Adipose tissue (tissue), 3 donors: Measurements from ENCODE around the gene DPT. TPM values are rescaled to one million over a fixed set of nuclear protein-coding genes. Genes with fewer than 3 reads are reported as not detected.

Experiments
- H3K27ac ChIP-seq: one replicate; pipeline ENCODE4 v1.5.1; 2013; ENCODE audit warnings: low read depth, low read length
- WGBS, 3 donors: extraction: QIAGEN DNeasy Blood & Tissue Kit; methylation state at CpG; one replicate each; pipeline ENCODE4 v1.1.7; 2013; 5-methylcytosine and 5-hydroxymethylcytosine counted together
- polyA plus RNA-seq, 3 donors: library from polyadenylated mRNA; stranded (reverse); fragments of 200-250 nt; gene quantifications; one replicate each; pipeline ENCODE4 v1.2.3, GENCODE V29; 2013
- donor health status: healthy with polysubstance abuse.
- donor health status: Bipolar disorder and iron deficiency.
- donor health status: healthy.

Gene DPT
- polyA plus RNA-seq, 3 donors = 28.7 to 628 (median 76.2) TPM

DNA sequence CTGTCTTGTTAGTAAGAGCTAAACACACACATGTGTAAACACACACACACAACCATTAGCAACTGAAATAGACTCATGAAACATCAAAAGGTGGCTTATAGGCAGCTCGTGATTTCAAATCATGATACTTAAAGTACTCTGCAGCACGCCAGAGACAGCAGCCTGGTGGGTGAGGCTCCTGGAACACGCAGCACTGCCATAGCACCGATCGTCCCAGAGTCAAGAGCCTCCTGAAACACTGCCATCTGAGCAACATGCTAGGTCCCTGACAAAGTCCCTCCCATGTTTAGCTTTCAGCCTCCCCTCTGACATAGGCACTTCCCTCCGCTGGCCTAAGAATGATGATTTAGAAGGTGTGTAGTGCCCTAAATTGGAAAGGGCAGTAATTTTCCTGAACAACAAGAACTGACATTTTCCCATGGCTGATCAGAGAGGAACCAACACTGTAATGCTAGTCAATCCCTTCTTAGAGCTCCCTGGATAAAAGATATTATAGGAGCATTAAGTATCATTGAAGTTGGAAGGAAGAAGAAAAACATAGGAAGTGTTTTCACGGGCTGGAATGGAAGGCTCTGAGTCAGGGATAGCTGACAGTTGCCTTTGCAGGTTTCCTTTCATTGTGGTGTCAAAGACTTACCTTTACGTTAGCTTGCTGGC is 14.1 kb upstream of the DPT start:
- no peak overlapping the region for H3K27ac ChIP-seq
- 86 to 93% (median 87%) methylated on average over 8 of the region's 8 CpGs for WGBS, 3 donors

DNA sequence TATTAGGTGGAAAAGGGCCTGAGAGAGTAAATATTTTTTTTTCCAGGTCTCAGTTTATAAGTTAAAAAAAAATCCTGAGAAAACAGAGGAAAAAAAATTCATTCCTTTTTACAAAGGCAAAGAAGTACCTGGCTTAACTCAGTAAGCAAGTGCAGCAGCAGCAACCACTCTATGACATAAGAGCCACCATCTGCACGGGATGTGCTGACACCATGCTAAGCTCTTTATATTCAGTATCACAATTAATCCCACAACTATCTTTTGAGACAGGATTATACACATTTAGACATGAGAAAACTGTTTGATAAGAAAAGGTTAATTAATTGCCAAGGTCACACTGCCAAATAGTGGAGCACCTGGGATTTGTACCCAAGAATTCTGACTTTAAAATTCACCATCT is 13.4 kb upstream of the DPT start:
- no peak overlapping the region for H3K27ac ChIP-seq
- 91 to 94% (median 93%) methylated on average over 1 of the region's 1 CpG for WGBS, 3 donors

- no peak overlapping the region for H3K27ac ChIP-seq
- 85 to 90% (median 90%) methylated on average over 4 of the region's 4 CpGs for WGBS, 3 donors
These were observed 10.9 kb upstream of the DPT start for GRCh38 chr1:168739908-168740307.

DNA sequence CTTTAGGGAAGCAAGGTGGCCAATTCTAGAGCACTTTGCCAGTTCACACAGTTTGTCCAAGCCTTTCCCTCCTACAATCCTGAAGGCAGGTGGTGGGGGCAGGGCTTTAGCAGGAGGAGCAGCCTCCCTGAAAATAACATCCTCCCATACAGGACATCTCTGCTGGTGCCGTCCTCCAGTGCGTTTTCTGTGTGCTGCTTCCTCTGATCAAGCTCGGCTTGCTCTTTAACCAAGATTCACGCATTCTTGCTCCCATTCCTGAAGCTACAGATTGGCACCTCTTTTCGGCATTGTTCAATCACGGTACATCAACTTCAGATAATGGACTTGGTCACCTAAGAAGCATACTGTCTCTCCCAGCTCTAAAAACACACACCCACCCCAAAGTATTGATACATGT is 7.5 kb upstream of the DPT start:
- 80 to 91% (median 84%) methylated on average over 6 of the region's 6 CpGs for WGBS, 3 donors
- no peak overlapping the region for H3K27ac ChIP-seq

DNA sequence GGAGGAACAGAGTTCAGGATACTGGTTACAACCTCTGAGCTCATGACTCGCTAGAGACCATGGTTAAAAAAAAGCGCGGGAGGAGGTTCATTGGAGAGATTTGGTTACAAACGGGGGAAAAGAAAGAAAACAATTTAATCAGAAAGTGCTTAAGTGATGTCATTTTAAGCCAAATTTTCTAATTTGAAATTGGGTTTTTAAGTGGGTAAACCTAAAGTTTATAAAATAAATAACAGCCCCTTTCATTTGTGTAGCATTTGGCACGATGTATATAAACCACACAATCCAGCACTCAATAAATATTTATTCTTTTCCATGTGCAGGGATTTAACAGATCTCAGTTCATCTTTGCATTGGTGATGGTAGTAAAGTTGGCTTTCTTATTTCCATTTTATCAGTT is 7.0 kb upstream of the DPT start:
- no peak overlapping the region for H3K27ac ChIP-seq
- WGBS, 3 donors = 74 to 91% (median 82%) methylated on average over 5 of the region's 5 CpGs

DNA sequence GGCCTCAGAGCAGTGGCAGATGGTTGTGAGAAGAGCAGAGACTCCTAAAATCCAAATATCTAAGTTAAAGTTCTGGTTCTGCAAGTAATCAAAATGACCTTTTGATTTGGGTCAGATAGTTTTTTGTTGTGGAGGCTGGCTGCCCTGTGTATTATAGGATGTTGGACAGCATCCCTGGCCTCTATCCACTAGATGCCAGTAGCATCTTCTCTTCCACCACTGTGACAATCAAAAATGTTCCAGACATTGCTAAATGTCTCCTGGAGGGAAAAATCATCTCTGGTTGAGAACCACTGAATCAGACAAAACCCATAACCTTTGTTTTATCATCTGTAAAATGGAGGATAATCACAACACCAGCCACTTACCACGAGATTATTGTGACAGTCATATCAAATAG is 5.9 kb upstream of the DPT start:
- WGBS, 3 donors = 73 to 90% (median 74%) methylated on average over 1 of the region's 1 CpG
- H3K27ac ChIP-seq = no peak overlapping the region

DNA sequence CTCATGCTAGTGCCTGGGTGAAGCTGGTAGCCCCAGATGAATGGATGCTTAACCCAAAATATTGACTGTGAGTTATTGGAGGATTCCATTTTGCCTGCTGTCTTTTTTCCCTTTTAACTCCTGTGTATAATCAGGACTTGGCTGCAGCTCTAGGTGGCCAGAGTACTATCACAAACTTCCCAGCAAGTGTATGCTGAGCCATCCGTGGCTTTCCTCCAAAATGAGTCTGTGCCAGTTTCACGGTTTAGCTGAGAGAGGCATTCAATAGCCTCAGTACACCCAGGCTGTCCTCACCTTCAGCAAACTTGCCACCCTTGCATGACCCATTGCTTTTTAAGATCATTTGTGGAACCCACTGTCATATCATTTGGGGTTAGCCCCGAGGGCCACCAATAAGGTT is 5.3 kb upstream of the DPT start:
- no peak overlapping the region for H3K27ac ChIP-seq
- 68 to 73% (median 70%) methylated on average over 3 of the region's 3 CpGs for WGBS, 3 donors

GRCh38 chr1:168733241-168733640 is 4.2 kb upstream of the DPT start:
- H3K27ac ChIP-seq = no peak overlapping the region
- 93 to 95% (median 93%) methylated on average over 4 of the region's 4 CpGs for WGBS, 3 donors

GRCh38 chr1:168732736-168733135 is 3.7 kb upstream of the DPT start:
- no peak overlapping the region for H3K27ac ChIP-seq
- WGBS, 3 donors = 81 to 96% (median 93%) methylated on average over 6 of the region's 6 CpGs

GRCh38 chr1:168731244-168731953 is 2.4 kb upstream of the DPT start:
- H3K27ac ChIP-seq = no peak overlapping the region
- WGBS, 3 donors = 88 to 90% (median 88%) methylated on average over 7 of the region's 7 CpGs

DNA sequence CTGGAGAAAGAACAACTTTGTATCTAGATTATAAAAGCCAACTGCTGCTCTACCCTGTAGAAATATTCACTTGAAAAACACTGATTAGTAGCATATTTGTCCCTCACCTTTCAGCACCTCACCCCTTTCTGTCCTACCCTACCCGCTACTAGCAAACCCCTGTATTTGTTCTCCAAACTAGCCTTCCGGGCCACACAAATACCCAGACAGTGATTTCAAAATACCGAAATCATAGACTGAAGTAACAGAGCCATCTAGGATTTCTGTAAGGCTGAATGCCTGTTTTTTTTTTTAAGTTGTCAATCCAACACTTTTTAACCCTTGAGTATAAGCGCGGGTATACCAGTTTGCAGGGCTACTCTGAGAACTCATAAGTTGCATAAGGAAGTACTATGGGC is 398 bp upstream of the DPT start:
- WGBS, 3 donors = 70 to 91% (median 80%) methylated on average over 5 of the region's 5 CpGs
- no peak overlapping the region for H3K27ac ChIP-seq

GRCh38 chr1:168726719-168727118 is 2.3 kb downstream of the DPT start:
- H3K27ac ChIP-seq = no peak overlapping the region
- WGBS, 3 donors = 81 to 93% (median 85%) methylated on average over 2 of the region's 2 CpGs

GRCh38 chr1:168726281-168726680 is 2.7 kb downstream of the DPT start:
- WGBS, 3 donors = 62 to 80% (median 75%) methylated on average over 3 of the region's 3 CpGs
- no peak overlapping the region for H3K27ac ChIP-seq

GRCh38 chr1:168725831-168726230 is 3.2 kb downstream of the DPT start:
- WGBS, 3 donors = 50 to 78% (median 51%) methylated on average over 4 of the region's 4 CpGs
- no peak overlapping the region for H3K27ac ChIP-seq

- 86 to 100% (median 97%) methylated on average over 2 of the region's 2 CpGs for WGBS, 3 donors
- H3K27ac ChIP-seq = no peak overlapping the region
These were observed 3.9 kb downstream of the DPT start for GRCh38 chr1:168725060-168725459.

DNA sequence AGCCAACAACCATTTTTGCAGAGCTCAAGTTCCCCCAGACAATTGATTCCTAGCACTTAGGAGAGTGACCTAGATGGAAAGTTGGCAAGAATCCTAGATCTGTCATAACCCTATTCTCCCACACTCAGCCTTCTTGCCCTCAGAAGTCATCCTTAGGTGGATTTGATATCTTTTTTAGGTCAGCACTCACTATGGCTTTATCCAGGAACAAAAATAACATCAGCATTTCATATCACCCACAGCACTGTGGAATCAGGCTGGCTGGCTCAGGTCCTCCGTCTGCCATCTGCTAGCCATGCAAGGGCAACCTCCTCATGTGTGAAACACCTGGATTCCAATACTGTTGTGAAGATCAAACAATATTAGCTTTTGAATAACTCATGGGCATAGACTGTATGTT is 6.0 kb downstream of the DPT start:
- H3K27ac ChIP-seq = no peak overlapping the region
- 30 to 92% (median 77%) methylated on average over 1 of the region's 1 CpG for WGBS, 3 donors

DNA sequence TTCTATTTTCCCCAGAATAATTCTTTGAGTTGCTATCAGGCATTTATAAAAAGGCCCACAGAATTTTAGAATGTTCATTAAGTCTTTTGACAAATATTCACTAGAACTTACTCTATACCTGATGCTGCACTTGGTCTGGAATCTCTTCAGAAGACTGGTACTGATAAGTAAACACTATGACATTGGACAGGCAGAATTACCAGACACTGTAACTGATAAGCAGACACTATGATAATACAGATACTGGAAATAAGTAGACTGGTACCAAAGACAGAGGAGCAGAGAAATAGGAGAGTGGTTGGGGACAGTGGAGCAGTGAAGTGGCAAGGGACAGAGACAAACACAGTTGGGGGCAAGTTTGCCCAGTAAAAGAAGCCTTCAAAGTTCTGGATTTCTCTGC is 8.2 kb downstream of the DPT start:
- no peak overlapping the region for H3K27ac ChIP-seq

DNA sequence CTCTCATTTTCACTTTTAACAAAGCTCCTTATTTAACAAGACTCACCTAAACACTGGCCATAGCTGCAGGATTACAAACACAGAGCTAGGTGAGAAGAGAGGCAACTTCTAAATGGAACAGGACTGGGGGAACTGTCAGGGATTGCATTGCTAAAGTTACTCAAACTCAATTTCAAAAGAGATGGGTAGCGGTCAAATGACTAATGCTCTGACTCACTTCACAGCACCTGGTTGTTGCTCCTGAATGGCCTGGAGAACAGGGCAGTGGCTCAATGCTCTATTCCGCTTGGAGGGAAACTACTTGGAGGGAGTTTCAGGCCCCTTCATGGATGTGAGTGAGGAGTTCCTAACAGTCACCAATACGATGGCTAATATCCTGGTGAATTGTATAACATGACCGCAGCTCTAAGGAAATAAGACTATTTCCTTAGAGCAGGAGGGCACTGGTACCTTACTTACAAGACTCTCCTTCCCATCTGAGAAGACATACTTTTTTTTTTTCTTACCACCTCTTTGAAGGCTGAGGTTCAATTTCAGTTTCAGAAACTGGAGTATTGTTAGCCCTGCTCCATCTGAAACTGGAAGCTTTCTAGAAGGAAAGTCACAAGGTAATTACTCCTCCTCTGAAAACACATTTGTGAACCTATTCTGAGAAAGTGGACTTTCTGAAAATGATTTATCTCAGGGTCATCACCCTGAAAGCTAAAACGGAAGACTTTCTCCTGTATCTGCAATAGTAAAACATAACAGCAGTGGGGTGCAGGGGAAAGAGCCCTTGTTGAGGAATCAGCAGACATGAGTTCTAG is 9.5 kb downstream of the DPT start:
- WGBS, 3 donors = 89 to 97% (median 89%) methylated on average over 5 of the region's 5 CpGs
- no peak overlapping the region for H3K27ac ChIP-seq
